ENCODE results near the gene PTPRG. TPM values are rescaled to one million over a fixed set of nuclear protein-coding genes. Genes with fewer than 3 reads are reported as not detected.

PTPRG gene
- total RNA-seq, 2 experiments from 2014 or later, result 0.13 to 0.70 TPM

GRCh38 chr3:61872077-61872706 lies 310.8 kb downstream of the PTPRG start:
- Histone ChIP-seq H3K4me3 (ENCODE audit: low read depth, low read length, poor library complexity, severe bottlenecking) (no peak overlapping the region), H3K4me2 (ENCODE audit: low read length) (no peak overlapping the region), H2AFZ (ENCODE audit: low read length) (no peak overlapping the region), H3K36me3 (ENCODE audit: insufficient read depth, low read length) (no peaks in the 10 kb centered on the region), H3K9me2 (ENCODE audit: insufficient read depth, low read length) (no peaks in the 10 kb centered on the region), H3K4me1 (ENCODE audit: insufficient read depth, low read length, poor library complexity, severe bottlenecking) (no peaks in the 10 kb centered on the region), H3K9me3 (ENCODE audit: low read length) (no peaks in the 10 kb centered on the region), H3K27ac (ENCODE audit: low read depth, low read length, poor library complexity, severe bottlenecking) (no peak overlapping the region), H3K79me2 (ENCODE audit: insufficient read depth, low read depth, low read length) (no peaks in the 10 kb centered on the region), H4K20me1 (ENCODE audit: insufficient read depth, low read length) (no peaks in the 10 kb centered on the region)
- no peak for DNase-seq (ENCODE audit: low spot score)
- BruUV-seq (replicated peaks), result no TSS peak
- intact Hi-C loops (cut with micrococcal nuclease; ENCODE audit: unreplicated experiment), result no loop called here
- CTCF ChIA-PET (ENCODE audit: unreplicated experiment), result no interaction called here
- POLR2A ChIA-PET, result interaction anchor here (1.0 kb wide), 1 partner anchor 17 kb away, joined by 3 read pairs; no protein-coding TSS in a partner anchor
- TF ChIP-seq, protein P1, sequence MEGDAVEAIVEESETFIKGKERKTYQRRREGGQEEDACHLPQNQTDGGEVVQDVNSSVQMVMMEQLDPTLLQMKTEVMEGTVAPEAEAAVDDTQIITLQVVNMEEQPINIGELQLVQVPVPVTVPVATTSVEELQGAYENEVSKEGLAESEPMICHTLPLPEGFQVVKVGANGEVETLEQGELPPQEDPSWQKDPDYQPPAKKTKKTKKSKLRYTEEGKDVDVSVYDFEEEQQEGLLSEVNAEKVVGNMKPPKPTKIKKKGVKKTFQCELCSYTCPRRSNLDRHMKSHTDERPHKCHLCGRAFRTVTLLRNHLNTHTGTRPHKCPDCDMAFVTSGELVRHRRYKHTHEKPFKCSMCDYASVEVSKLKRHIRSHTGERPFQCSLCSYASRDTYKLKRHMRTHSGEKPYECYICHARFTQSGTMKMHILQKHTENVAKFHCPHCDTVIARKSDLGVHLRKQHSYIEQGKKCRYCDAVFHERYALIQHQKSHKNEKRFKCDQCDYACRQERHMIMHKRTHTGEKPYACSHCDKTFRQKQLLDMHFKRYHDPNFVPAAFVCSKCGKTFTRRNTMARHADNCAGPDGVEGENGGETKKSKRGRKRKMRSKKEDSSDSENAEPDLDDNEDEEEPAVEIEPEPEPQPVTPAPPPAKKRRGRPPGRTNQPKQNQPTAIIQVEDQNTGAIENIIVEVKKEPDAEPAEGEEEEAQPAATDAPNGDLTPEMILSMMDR (conservative IDR thresholded peaks at IDR 0.05; ENCODE audit: low read length), result no peak
- TF ChIP-seq EZH2phosphoT487 (IDR thresholded peaks at IDR 0.05; ENCODE audit: borderline replicate concordance, low read depth, low read length), result no peak

GRCh38 chr3:61875046-61875844 lies 313.9 kb downstream of the PTPRG start:
- no peaks in the 10 kb centered on the region for H3K9me2 ChIP-seq (ENCODE audit: insufficient read depth, low read length)
- H3K79me2 ChIP-seq (ENCODE audit: insufficient read depth, low read depth, low read length), result no peaks in the 10 kb centered on the region
- no peak overlapping the region for H3K4me3 ChIP-seq (ENCODE audit: low read depth, low read length, poor library complexity, severe bottlenecking)
- no peak overlapping the region for H3K27ac ChIP-seq (ENCODE audit: low read depth, low read length, poor library complexity, severe bottlenecking)
- no peaks in the 10 kb centered on the region for H3K4me1 ChIP-seq (ENCODE audit: insufficient read depth, low read length, poor library complexity, severe bottlenecking)
- ChIA-PET CTCF (ENCODE audit: unreplicated experiment) (no interaction called here), POLR2A (no interaction called here)
- no peaks in the 10 kb centered on the region for H3K9me3 ChIP-seq (ENCODE audit: low read length)
- no TSS peak for BruUV-seq (replicated peaks)
- H3K4me2 ChIP-seq (ENCODE audit: low read length), result no peak overlapping the region
- no peaks in the 10 kb centered on the region for H3K36me3 ChIP-seq (ENCODE audit: insufficient read depth, low read length)
- intact Hi-C loops (cut with micrococcal nuclease; ENCODE audit: unreplicated experiment), result no loop called here
- H4K20me1 ChIP-seq (ENCODE audit: insufficient read depth, low read length), result no peaks in the 10 kb centered on the region
- H2AFZ ChIP-seq (ENCODE audit: low read length), result no peak overlapping the region
- no peak for DNase-seq (ENCODE audit: low spot score)
- TF ChIP-seq, protein P1 (conservative IDR thresholded peaks at IDR 0.05; ENCODE audit: low read length), result no peak
- no peak for TF ChIP-seq EZH2phosphoT487 (IDR thresholded peaks at IDR 0.05; ENCODE audit: borderline replicate concordance, low read depth, low read length)
